HG03460 (cell line): ENCODE results near the gene VSIG4.
A peak's percentile ranks its signal among the peaks of the same experiment; 100 is the strongest.
"Not testable (repeated sequence)": the region's sequence is repeated elsewhere in the genome, so short reads cannot be mapped to it uniquely, and the experiment has no call there.

Source experiments
- ATAC-seq: cut with Tn5 transposase; IDR thresholded peaks from one replicate; pipeline ENCODE4 v1.9.1; 2021; ENCODE audit not compliant: unreplicated experiment

Gene VSIG4

GRCh38 chrX:66039944-66040343 lies at the start of gene VSIG4:
Gene VSIG4, minus strand, starts transcription at chrX:66040080. Its CDS starts 82 bp downstream, at chrX:66039998.
- no peak for ATAC-seq

GRCh38 chrX:66076801-66077200 lies 36.9 kb upstream of the VSIG4 start:
- no peak for ATAC-seq

GRCh38 chrX:66074920-66075879 lies 35.3 kb upstream of the VSIG4 start:
- no peak for ATAC-seq

- ATAC-seq, result no peak
These were observed 31.2 kb upstream of the VSIG4 start for GRCh38 chrX:66071126-66071525.

GRCh38 chrX:66064261-66064660 lies 24.4 kb upstream of the VSIG4 start:
- no peak for ATAC-seq

- ATAC-seq, result not testable (repeated sequence)
These were observed 17.1 kb upstream of the VSIG4 start for GRCh38 chrX:66057019-66057418.

- no peak for ATAC-seq
These were observed 15.1 kb upstream of the VSIG4 start for GRCh38 chrX:66054978-66055377.

- ATAC-seq, result no peak
These were observed 13.5 kb upstream of the VSIG4 start for GRCh38 chrX:66053414-66053813.

GRCh38 chrX:66051980-66052379 lies 12.1 kb upstream of the VSIG4 start:
- ATAC-seq, result no peak

- no peak for ATAC-seq
These were observed 10.3 kb upstream of the VSIG4 start for GRCh38 chrX:66050140-66050569.

- no peak for ATAC-seq
These were observed 9.2 kb upstream of the VSIG4 start for GRCh38 chrX:66049056-66049455.

- peak; percentile 71 for ATAC-seq
These were observed 6.8 kb upstream of the VSIG4 start for GRCh38 chrX:66046612-66047235.

GRCh38 chrX:66045894-66046293 lies 6.0 kb upstream of the VSIG4 start:
- no peak for ATAC-seq

GRCh38 chrX:66043584-66043983 lies 3.7 kb upstream of the VSIG4 start:
- ATAC-seq, result no peak

GRCh38 chrX:66042307-66043077 lies 2.6 kb upstream of the VSIG4 start:
- peak; percentile 47 for ATAC-seq

GRCh38 chrX:66038115-66038514 lies 1.8 kb downstream of the VSIG4 start:
- ATAC-seq, result no peak

- ATAC-seq, result no peak
These were observed 3.6 kb downstream of the VSIG4 start for GRCh38 chrX:66036231-66036630.

GRCh38 chrX:66035667-66036066 lies 4.2 kb downstream of the VSIG4 start:
- no peak for ATAC-seq

- no peak for ATAC-seq
These were observed 9.2 kb downstream of the VSIG4 start for GRCh38 chrX:66030505-66031317.

GRCh38 chrX:66028936-66029335 lies 10.9 kb downstream of the VSIG4 start:
- no peak for ATAC-seq

- ATAC-seq, result no peak
These were observed 15.3 kb downstream of the VSIG4 start for GRCh38 chrX:66024570-66024969.
